ENCODE measurements around the gene SKAP1.
"Not testable (repeated sequence)": the region's sequence is repeated elsewhere in the genome, so short reads cannot be mapped to it uniquely, and the experiment has no call there.

DNA sequence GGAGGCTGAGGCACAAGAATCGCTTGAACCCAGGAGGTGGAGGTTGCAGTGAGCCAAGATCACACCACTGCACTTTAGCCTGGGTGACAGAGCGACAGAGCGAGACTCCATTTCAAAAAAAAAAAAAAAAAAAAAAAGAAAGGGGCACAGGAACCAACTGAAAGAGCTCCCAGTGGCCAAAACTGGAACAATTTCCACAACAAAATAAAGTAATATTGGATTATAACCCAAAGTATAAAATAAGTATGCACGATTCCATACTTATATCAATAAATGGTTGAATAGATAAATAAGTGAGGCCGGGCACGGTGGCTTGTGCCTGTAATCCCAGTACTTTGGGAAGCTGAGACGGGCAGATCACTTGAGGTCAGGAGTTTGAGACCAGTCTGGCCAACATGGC lies 19.2 kb downstream of the SKAP1 start:
- TF ChIP-seq POLR2A, POLR2AphosphoS5 (IDR thresholded peaks at IDR 0.05): not testable (repeated sequence)
- TF ChIP-seq, protein P1, sequence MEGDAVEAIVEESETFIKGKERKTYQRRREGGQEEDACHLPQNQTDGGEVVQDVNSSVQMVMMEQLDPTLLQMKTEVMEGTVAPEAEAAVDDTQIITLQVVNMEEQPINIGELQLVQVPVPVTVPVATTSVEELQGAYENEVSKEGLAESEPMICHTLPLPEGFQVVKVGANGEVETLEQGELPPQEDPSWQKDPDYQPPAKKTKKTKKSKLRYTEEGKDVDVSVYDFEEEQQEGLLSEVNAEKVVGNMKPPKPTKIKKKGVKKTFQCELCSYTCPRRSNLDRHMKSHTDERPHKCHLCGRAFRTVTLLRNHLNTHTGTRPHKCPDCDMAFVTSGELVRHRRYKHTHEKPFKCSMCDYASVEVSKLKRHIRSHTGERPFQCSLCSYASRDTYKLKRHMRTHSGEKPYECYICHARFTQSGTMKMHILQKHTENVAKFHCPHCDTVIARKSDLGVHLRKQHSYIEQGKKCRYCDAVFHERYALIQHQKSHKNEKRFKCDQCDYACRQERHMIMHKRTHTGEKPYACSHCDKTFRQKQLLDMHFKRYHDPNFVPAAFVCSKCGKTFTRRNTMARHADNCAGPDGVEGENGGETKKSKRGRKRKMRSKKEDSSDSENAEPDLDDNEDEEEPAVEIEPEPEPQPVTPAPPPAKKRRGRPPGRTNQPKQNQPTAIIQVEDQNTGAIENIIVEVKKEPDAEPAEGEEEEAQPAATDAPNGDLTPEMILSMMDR (IDR thresholded peaks at IDR 0.05 in 8 of 11, conservative IDR thresholded peaks at IDR 0.05 in 3 of 11): not testable (repeated sequence)
